ENCODE measurements around the gene ZDHHC13. TPM values are rescaled to one million over a fixed set of nuclear protein-coding genes. Genes with fewer than 3 reads are reported as not detected.

ZDHHC13 gene
- total RNA-seq, 1 donor from 2014 or later = 10.6 TPM

- no peaks in the 10 kb centered on the region for H3K9me3 Mint-ChIP-seq (ENCODE audit: unreplicated experiment)
These were observed 59.7 kb downstream of the ZDHHC13 start for GRCh38 chr11:19176629-19177186.

GRCh38 chr11:19181531-19182261 is 64.7 kb downstream of the ZDHHC13 start:
- H2AFZ ChIP-seq (ENCODE audit: low read depth, low read length) = no peak overlapping the region
- H3K36me3 Mint-ChIP-seq (ENCODE audit: low read depth, unreplicated experiment) = peaks cover 3% of the 10 kb centered on the region
- H3K27me3 ChIP-seq (ENCODE audit: insufficient read depth, low read length) = no peaks in the 10 kb centered on the region
- H3K4me3 Mint-ChIP-seq (ENCODE audit: unreplicated experiment) = no peak overlapping the region
- no peaks in the 10 kb centered on the region for H3K4me1 ChIP-seq (ENCODE audit: insufficient read depth, low read length)
- FAIRE-seq (no peak), DNase-seq (ENCODE audit: low read depth) (no peak)
- H4K20me1 ChIP-seq (ENCODE audit: insufficient read depth, low read length) = no peaks in the 10 kb centered on the region
- H3K4me2 ChIP-seq (ENCODE audit: low read length) = no peak overlapping the region
- H3K27ac ChIP-seq (ENCODE audit: low read depth, low read length) = no peak overlapping the region
- no peaks in the 10 kb centered on the region for H3K9me3 ChIP-seq (ENCODE audit: insufficient read depth, low read depth, low read length)
- no peaks in the 10 kb centered on the region for H3K79me2 ChIP-seq (ENCODE audit: insufficient read depth, low read length)
- peaks cover 1% of the 10 kb centered on the region for H3K27me3 Mint-ChIP-seq (ENCODE audit: low read depth, unreplicated experiment)
- TF ChIP-seq EZH2 (IDR thresholded peaks at IDR 0.05; ENCODE audit: insufficient read depth, low read length) (no peak), CTCF (IDR thresholded peaks at IDR 0.05; ENCODE audit: insufficient read depth, low read depth, low read length) (no peak)
- no peak overlapping the region for H3K4me3 ChIP-seq (ENCODE audit: insufficient read depth, low read depth, low read length)
- H3K36me3 ChIP-seq (ENCODE audit: insufficient read depth, low read length) = no peaks in the 10 kb centered on the region
- peaks cover 2% of the 10 kb centered on the region for H3K4me1 Mint-ChIP-seq (ENCODE audit: low read depth, unreplicated experiment)
- H3K9me3 Mint-ChIP-seq (ENCODE audit: unreplicated experiment) = no peaks in the 10 kb centered on the region
- H3K9ac ChIP-seq (ENCODE audit: low read length) = no peak overlapping the region
- H3K27ac Mint-ChIP-seq (ENCODE audit: unreplicated experiment) = no peak overlapping the region

More at GRCh38 chr11:19176629-19177186, 59.7 kb downstream of the ZDHHC13 start:
- Histone ChIP-seq H3K79me2 (ENCODE audit: insufficient read depth, low read length) (no peaks in the 10 kb centered on the region), H3K4me2 (ENCODE audit: low read length) (no peak overlapping the region), H3K4me1 (ENCODE audit: insufficient read depth, low read length) (no peaks in the 10 kb centered on the region), H3K9ac (ENCODE audit: low read length) (no peak overlapping the region), H2AFZ (ENCODE audit: low read depth, low read length) (no peak overlapping the region), H3K27me3 (ENCODE audit: insufficient read depth, low read length) (no peaks in the 10 kb centered on the region), H4K20me1 (ENCODE audit: insufficient read depth, low read length) (no peaks in the 10 kb centered on the region), H3K36me3 (ENCODE audit: insufficient read depth, low read length) (peaks cover 11% of the 10 kb centered on the region), H3K9me3 (ENCODE audit: insufficient read depth, low read depth, low read length) (no peaks in the 10 kb centered on the region), H3K27ac (ENCODE audit: low read depth, low read length) (no peak overlapping the region), H3K4me3 (ENCODE audit: insufficient read depth, low read depth, low read length) (no peak overlapping the region)
- no peaks in the 10 kb centered on the region for H3K27me3 Mint-ChIP-seq (ENCODE audit: low read depth, unreplicated experiment)
- H3K27ac Mint-ChIP-seq (ENCODE audit: unreplicated experiment) = no peak overlapping the region
- FAIRE-seq (no peak), DNase-seq (ENCODE audit: low read depth) (no peak)
- peaks cover 12% of the 10 kb centered on the region for H3K36me3 Mint-ChIP-seq (ENCODE audit: low read depth, unreplicated experiment)
- no peak overlapping the region for H3K4me3 Mint-ChIP-seq (ENCODE audit: unreplicated experiment)
- no peak for TF ChIP-seq EZH2 (IDR thresholded peaks at IDR 0.05; ENCODE audit: insufficient read depth, low read length)
- no peak for TF ChIP-seq CTCF (IDR thresholded peaks at IDR 0.05; ENCODE audit: insufficient read depth, low read depth, low read length)
- H3K4me1 Mint-ChIP-seq (ENCODE audit: low read depth, unreplicated experiment) = no peaks in the 10 kb centered on the region

- H3K9ac ChIP-seq (ENCODE audit: low read length) = no peak overlapping the region
- H3K4me2 ChIP-seq (ENCODE audit: low read length) = no peak overlapping the region
- no peak overlapping the region for H3K27ac ChIP-seq (ENCODE audit: low read depth, low read length)
- TF ChIP-seq EZH2 (IDR thresholded peaks at IDR 0.05; ENCODE audit: insufficient read depth, low read length) = no peak
- H2AFZ ChIP-seq (ENCODE audit: low read depth, low read length) = no peak overlapping the region
- no peaks in the 10 kb centered on the region for H4K20me1 ChIP-seq (ENCODE audit: insufficient read depth, low read length)
- H3K27me3 ChIP-seq (ENCODE audit: insufficient read depth, low read length) = no peaks in the 10 kb centered on the region
- H3K36me3 ChIP-seq (ENCODE audit: insufficient read depth, low read length) = no peaks in the 10 kb centered on the region
- no peak overlapping the region for H3K27ac Mint-ChIP-seq (ENCODE audit: unreplicated experiment)
- peaks cover 3% of the 10 kb centered on the region for H3K36me3 Mint-ChIP-seq (ENCODE audit: low read depth, unreplicated experiment)
- FAIRE-seq = no peak
- DNase-seq (ENCODE audit: low read depth) = no peak
- H3K9me3 ChIP-seq (ENCODE audit: insufficient read depth, low read depth, low read length) = no peaks in the 10 kb centered on the region
- H3K9me3 Mint-ChIP-seq (ENCODE audit: unreplicated experiment) = no peaks in the 10 kb centered on the region
- peaks cover 1% of the 10 kb centered on the region for H3K27me3 Mint-ChIP-seq (ENCODE audit: low read depth, unreplicated experiment)
- H3K4me3 ChIP-seq (ENCODE audit: insufficient read depth, low read depth, low read length) = no peak overlapping the region
- H3K4me1 Mint-ChIP-seq (ENCODE audit: low read depth, unreplicated experiment) = peaks cover 10% of the 10 kb centered on the region
- no peaks in the 10 kb centered on the region for H3K79me2 ChIP-seq (ENCODE audit: insufficient read depth, low read length)
- H3K4me3 Mint-ChIP-seq (ENCODE audit: unreplicated experiment) = no peak overlapping the region
- H3K4me1 ChIP-seq (ENCODE audit: insufficient read depth, low read length) = no peaks in the 10 kb centered on the region
These were observed 66.7 kb downstream of the ZDHHC13 start for GRCh38 chr11:19183646-19184045.
